Thoracic aorta (tissue), 2 donors: ENCODE measurements around the gene STOX1. TPM values are rescaled to one million over a fixed set of nuclear protein-coding genes. Genes with fewer than 3 reads are reported as not detected.

Experiments
- ATAC-seq: fragments of 150-250 bp; one replicate; pipeline ENCODE4 v1.8.0; 2017; ENCODE audit warnings: low read depth; ENCODE audit not compliant: insufficient number of reproducible peaks, low FRiP score
- DNase-seq: peaks from one replicate; pipeline ENCODE4 v3.0.0-alpha.2; 2020; ENCODE audit warnings: low spot score
- H3K27ac ChIP-seq, 2 donors: fragments of 200-600 bp; sonication (generic); 1 replicate in 1 of 2; 2 replicates in 1 of 2; pipeline ENCODE4 v1.5.1; 2016; ENCODE audit warnings: mild to moderate bottlenecking in 2 of 2, moderate library complexity in 2 of 2
- H3K27me3 ChIP-seq: fragments of 200-600 bp; sonication (generic); replicated peaks from 2 replicates; pipeline ENCODE4 v1.6.0; 2016; ENCODE audit warnings: mild to moderate bottlenecking; ENCODE audit not compliant: insufficient read depth
- H3K36me3 ChIP-seq: fragments of 200-600 bp; sonication (generic); one replicate; pipeline ENCODE4 v1.5.1; 2016
- H3K4me1 ChIP-seq, 2 donors: fragments of 200-600 bp; sonication (generic); 1 replicate in 1 of 2; 2 replicates in 1 of 2; pipeline versions ENCODE4 v1.5.1 to v1.6.0; 2016; ENCODE audit warnings: low read depth in 2 of 2, mild to moderate bottlenecking in 1 of 2; ENCODE audit not compliant: control insufficient read depth in 1 of 2
- H3K4me3 ChIP-seq: fragments of 200-600 bp; sonication (generic); 2 replicates; pipeline ENCODE4 v1.5.1; 2016; ENCODE audit warnings: mild to moderate bottlenecking
- H3K9me3 ChIP-seq: fragments of 200-600 bp; sonication (generic); 2 replicates; pipeline ENCODE4 v1.5.1; 2016
- CTCF ChIP-seq: fragments of 200-600 bp; sonication (generic); IDR thresholded peaks from one replicate; pipeline ENCODE4 v1.5.1; 2019; ENCODE audit warnings: antibody characterized with exemption
- total RNA-seq, 2 donors: library from RNA; depleted of rRNA; stranded (reverse); fragments of >200 nt; gene quantifications; one replicate each; pipeline versions ENCODE4 v1.1.0 to v1.2.3, GENCODE V29; 2016

STOX1 gene, protein sequence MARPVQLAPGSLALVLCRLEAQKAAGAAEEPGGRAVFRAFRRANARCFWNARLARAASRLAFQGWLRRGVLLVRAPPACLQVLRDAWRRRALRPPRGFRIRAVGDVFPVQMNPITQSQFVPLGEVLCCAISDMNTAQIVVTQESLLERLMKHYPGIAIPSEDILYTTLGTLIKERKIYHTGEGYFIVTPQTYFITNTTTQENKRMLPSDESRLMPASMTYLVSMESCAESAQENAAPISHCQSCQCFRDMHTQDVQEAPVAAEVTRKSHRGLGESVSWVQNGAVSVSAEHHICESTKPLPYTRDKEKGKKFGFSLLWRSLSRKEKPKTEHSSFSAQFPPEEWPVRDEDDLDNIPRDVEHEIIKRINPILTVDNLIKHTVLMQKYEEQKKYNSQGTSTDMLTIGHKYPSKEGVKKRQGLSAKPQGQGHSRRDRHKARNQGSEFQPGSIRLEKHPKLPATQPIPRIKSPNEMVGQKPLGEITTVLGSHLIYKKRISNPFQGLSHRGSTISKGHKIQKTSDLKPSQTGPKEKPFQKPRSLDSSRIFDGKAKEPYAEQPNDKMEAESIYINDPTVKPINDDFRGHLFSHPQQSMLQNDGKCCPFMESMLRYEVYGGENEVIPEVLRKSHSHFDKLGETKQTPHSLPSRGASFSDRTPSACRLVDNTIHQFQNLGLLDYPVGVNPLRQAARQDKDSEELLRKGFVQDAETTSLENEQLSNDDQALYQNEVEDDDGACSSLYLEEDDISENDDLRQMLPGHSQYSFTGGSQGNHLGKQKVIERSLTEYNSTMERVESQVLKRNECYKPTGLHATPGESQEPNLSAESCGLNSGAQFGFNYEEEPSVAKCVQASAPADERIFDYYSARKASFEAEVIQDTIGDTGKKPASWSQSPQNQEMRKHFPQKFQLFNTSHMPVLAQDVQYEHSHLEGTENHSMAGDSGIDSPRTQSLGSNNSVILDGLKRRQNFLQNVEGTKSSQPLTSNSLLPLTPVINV
- total RNA-seq: under 1 TPM in 1 of 2 donors, not detected in 1; 0.14 TPM

DNA sequence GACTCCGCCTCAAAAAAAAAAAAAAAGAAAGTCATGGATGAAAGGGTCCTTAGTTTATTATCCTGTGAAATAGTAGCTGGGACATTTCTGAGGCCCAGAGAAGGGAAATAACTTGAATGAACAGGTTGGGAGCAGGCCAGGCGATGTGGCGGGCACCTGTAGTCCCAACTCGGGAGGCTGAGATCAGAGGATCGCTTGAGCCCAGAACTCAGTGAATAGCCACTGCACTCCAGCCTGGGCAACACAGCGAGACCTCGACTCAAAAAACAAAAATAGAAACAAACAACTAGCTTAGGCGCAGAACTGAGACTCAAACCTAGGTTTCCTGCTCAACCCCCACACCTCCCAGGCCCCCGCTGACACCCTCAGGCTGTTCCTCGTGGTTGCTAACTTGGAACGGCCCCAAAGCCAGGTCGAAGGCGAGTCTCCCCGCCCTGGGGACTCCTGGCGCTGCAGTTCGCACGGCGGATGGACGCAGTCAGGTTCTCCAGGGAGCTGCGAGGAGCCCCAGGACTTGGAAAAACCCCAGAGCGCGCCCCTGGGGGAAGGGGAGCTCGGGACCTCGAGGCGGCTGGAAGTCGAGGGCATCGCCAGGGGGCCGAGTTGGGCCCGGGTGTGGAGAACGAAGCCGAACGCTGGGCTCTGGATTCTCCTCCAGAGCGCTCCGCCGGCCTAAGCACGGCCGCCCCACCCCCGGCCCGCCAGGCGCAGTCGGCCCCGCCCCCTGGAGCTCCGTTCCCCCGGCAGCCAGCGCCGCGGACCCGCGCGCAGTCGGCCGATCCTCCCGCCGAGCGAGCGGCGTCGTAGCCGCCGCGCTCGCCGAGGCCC is at the start of gene STOX1:
Gene STOX1, plus strand, starts transcription at position 768 of the 828 bp plus-strand sequence. CDS start 93 bp downstream, outside the sequence.
- Histone ChIP-seq H3K36me3 (no peaks in the 10 kb centered on the region), H3K27ac (no peak within 1 kb of the TSS), H3K4me1 (peaks cover 4 to 6% of the 10 kb centered on the region in 2 donors), H3K9me3 (no peaks in the 10 kb centered on the region), H3K27me3 (no peaks in the 10 kb centered on the region), H3K4me3 (peak within 1 kb of the TSS; percentile 71)
- ATAC-seq (no peak), DNase-seq (no peak)
- no peak for TF ChIP-seq CTCF

- H3K27me3 ChIP-seq: no peaks in the 10 kb centered on the region
- DNase-seq (no peak), ATAC-seq (no peak)
- no peak overlapping the region for H3K27ac ChIP-seq
- TF ChIP-seq CTCF: no peak
- H3K36me3 ChIP-seq: peaks cover 58% of the 10 kb centered on the region
- no peaks in the 10 kb centered on the region for H3K4me1 ChIP-seq
- H3K9me3 ChIP-seq: no peaks in the 10 kb centered on the region
- H3K4me3 ChIP-seq: no peak overlapping the region
These were observed 45.4 kb upstream of the STOX1 start for GRCh38 chr10:68781613-68782574.

DNA sequence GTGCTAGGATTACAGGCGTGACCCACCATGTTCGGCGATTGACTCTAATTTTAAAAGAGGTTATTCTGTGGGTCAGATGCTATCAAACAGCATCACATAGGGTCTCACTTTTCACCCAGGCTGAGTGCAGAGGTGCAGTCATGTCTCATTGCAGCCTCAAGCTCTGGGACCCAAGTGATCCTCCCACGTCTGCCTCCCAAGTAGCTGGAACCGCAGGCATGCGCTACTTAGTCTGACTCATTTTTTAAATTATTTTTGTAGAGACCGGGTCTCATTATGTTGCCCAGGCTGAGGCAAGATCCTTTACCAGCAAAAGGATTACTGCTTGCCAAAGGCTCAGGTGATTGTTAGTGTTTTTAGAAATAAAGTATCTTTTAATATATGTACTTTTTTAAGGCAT is 42.9 kb upstream of the STOX1 start:
- H3K27me3 ChIP-seq: no peaks in the 10 kb centered on the region
- no peak overlapping the region for H3K4me3 ChIP-seq
- no peaks in the 10 kb centered on the region for H3K4me1 ChIP-seq
- no peak for ATAC-seq
- H3K9me3 ChIP-seq: no peaks in the 10 kb centered on the region
- H3K27ac ChIP-seq: no peak overlapping the region
- no peak for DNase-seq
- no peak for TF ChIP-seq CTCF
- H3K36me3 ChIP-seq: peaks cover 57% of the 10 kb centered on the region

DNA sequence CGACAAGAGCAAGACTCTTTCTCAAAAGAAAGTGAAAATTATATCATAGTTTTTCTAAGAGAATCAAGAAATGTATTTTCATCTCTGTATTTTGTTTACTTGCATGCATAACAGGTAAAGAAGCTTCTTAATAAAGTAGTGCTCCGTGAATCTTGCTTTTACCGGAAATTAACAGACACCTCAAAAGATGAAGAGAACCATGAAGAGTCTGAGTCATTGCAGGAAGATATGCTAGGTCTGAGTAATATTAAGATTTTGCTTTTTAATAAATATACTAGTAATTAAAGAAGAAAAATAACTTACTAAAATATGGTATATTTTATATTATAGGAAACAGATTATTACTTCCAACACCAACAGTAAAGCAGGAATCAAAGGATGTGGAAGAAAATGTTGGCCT is 39.5 kb upstream of the STOX1 start:
- Histone ChIP-seq H3K27ac (no peak overlapping the region), H3K4me1 (no peaks in the 10 kb centered on the region), H3K36me3 (peaks cover 62% of the 10 kb centered on the region), H3K9me3 (no peaks in the 10 kb centered on the region), H3K4me3 (no peak overlapping the region), H3K27me3 (no peaks in the 10 kb centered on the region)
- ATAC-seq (no peak), DNase-seq (no peak)
- no peak for TF ChIP-seq CTCF
